SK-N-SH (cell line): ENCODE results near the gene N4BP2L2. TPM values are rescaled to one million over a fixed set of nuclear protein-coding genes. Genes with fewer than 3 reads are reported as not detected.

Source experiments
- CTCF ChIA-PET: fragments of 300-600, 350-600 bp; formaldehyde crosslinking; extraction: SDS; loops from one replicate; lab custom pipeline; 2021; lab: Yijun Ruan, JAX
- POLR2A ChIA-PET: fragments of 350-600 bp; sonication (Branson Sonifier 250); formaldehyde crosslinking; extraction: SDS; loops from one replicate; lab custom pipeline; 2020; ENCODE audit warnings: antibody characterized with exemption, inconsistent platforms; lab: Yijun Ruan, JAX
- DNase-seq: peaks from one replicate; pipeline ENCODE4 v3.0.0; 2012
- H2AFZ ChIP-seq: fragments of 200-600 bp; sonication (generic); 2 replicates; pipeline ENCODE4 v1.8.1; 2016; ENCODE audit warnings: antibody characterized with exemption, mild to moderate bottlenecking, low read depth
- H3F3A ChIP-seq: fragments of 200-600 bp; sonication (generic); replicated peaks from 2 replicates; pipeline ENCODE3; 2016; ENCODE audit warnings: antibody characterized with exemption, mild to moderate bottlenecking; ENCODE audit not compliant: insufficient read depth
- H3K27ac ChIP-seq, 2 experiments: fragments of 200-500 bp in 1 of 2; fragments of 200-600 bp in 1 of 2; sonication (Bioruptor generic) in 1 of 2; sonication (generic), shearing (Covaris generic) in 1 of 2; 2 replicates each; pipeline versions ENCODE4 v1.5.1 to v1.6.1; 2014 to 2016; ENCODE audit warnings: low read depth in 2 of 2, inconsistent platforms in 1 of 2, low read length in 1 of 2, mild to moderate bottlenecking in 1 of 2, mixed read lengths in 1 of 2
- H3K27me3 ChIP-seq: fragments of 200-600 bp; sonication (generic), shearing (Covaris generic); 2 replicates; pipeline ENCODE4 v1.6.1; 2016; ENCODE audit warnings: mixed run types; ENCODE audit not compliant: insufficient read depth
- H3K36me3 ChIP-seq, 2 experiments: fragments of 200-500 bp in 1 of 2; fragments of 200-600 bp in 1 of 2; sonication (Bioruptor generic) in 1 of 2; sonication (generic) in 1 of 2; replicated peaks in 1 of 2; 2 replicates each; pipeline versions ENCODE3 to v1.5.1; 2014 to 2016; ENCODE audit warnings: low read length in 1 of 2, mild to moderate bottlenecking in 1 of 2; ENCODE audit not compliant: insufficient read depth in 2 of 2, control insufficient read depth in 1 of 2
- H3K4me1 ChIP-seq, 2 experiments: fragments of 200-500 bp in 1 of 2; fragments of 200-600 bp in 1 of 2; sonication (Bioruptor generic) in 1 of 2; sonication (generic), shearing (Covaris generic) in 1 of 2; 2 replicates each; pipeline versions ENCODE4 v1.5.1 to v1.6.1; 2014 to 2016; ENCODE audit warnings: low read depth in 1 of 2, low read length in 1 of 2, mixed run types in 1 of 2; ENCODE audit not compliant: insufficient read depth in 2 of 2, control insufficient read depth in 1 of 2
- H3K4me2 ChIP-seq: fragments of 200-600 bp; sonication (generic), shearing (Covaris generic); 2 replicates; pipeline ENCODE4 v1.6.1; 2017; ENCODE audit warnings: mixed run types
- H3K4me3 ChIP-seq, 2 experiments: fragments of 200-500 bp in 1 of 2; fragments of 200-600 bp in 1 of 2; sonication (Bioruptor generic) in 1 of 2; sonication (generic), shearing (Covaris generic) in 1 of 2; 2 replicates each; pipeline versions ENCODE4 v1.5.1 to v1.8.1; 2014 to 2016; ENCODE audit warnings: low read depth in 2 of 2, inconsistent platforms in 1 of 2, low read length in 1 of 2, mild to moderate bottlenecking in 1 of 2, mixed read lengths in 1 of 2, moderate library complexity in 1 of 2
- H3K79me2 ChIP-seq: fragments of 200-600 bp; sonication (generic); 2 replicates; pipeline ENCODE4 v1.8.1; 2017; ENCODE audit warnings: mild to moderate bottlenecking; ENCODE audit not compliant: insufficient read depth
- H3K9ac ChIP-seq: fragments of 200-600 bp; sonication (generic); 2 replicates; pipeline ENCODE4 v1.6.1; 2017; ENCODE audit warnings: mixed run types
- H3K9me2 ChIP-seq: fragments of 200-600 bp; sonication (generic); 2 replicates; pipeline ENCODE4 v1.6.1; 2017; ENCODE audit warnings: mixed run types
- H3K9me3 ChIP-seq: fragments of 200-600 bp; sonication (generic); 2 replicates; pipeline ENCODE4 v1.6.1; 2017; ENCODE audit warnings: mixed run types, mild to moderate bottlenecking, moderate library complexity
- H4K20me1 ChIP-seq: fragments of 200-600 bp; sonication (generic); 2 replicates; pipeline ENCODE4 v1.6.1; 2017; ENCODE audit warnings: mild to moderate bottlenecking, mixed run types; ENCODE audit not compliant: insufficient read depth
- CHD2 ChIP-seq: fragments of 150-350 bp; IDR thresholded peaks from 2 replicates; pipeline ENCODE4 v1.6.1; 2018; ENCODE audit warnings: low read length; ENCODE audit not compliant: partially characterized antibody
- CTCF ChIP-seq: fragments of 200-600 bp; sonication (generic); IDR thresholded peaks from 2 replicates; pipeline ENCODE4 v1.6.1; 2017; ENCODE audit warnings: antibody characterized with exemption, mild to moderate bottlenecking, moderate library complexity
- ELF1 ChIP-seq: IDR thresholded peaks from 2 replicates; pipeline ENCODE4 v1.4.0; 2012
- EZH2phosphoT487 ChIP-seq: fragments of 200-600 bp; sonication (generic); IDR thresholded peaks from 2 replicates; pipeline ENCODE4 v1.6.1; 2017; ENCODE audit warnings: low read depth, mixed run types, mild to moderate bottlenecking, antibody characterized with exemption, moderate library complexity, borderline replicate concordance
- FOXM1 ChIP-seq: IDR thresholded peaks from 2 replicates; pipeline ENCODE4 v1.4.0; 2012; ENCODE audit warnings: low read depth, mild to moderate bottlenecking
- IRF3 ChIP-seq: fragments of 150-350 bp; IDR thresholded peaks from 2 replicates; pipeline ENCODE4 v1.6.1; 2016; ENCODE audit warnings: mild to moderate bottlenecking, low read depth, low read length
- JUND ChIP-seq: IDR thresholded peaks from 2 replicates; pipeline ENCODE4 v1.4.0; 2012
- MAX ChIP-seq: IDR thresholded peaks from 2 replicates; pipeline ENCODE4 v1.4.0; 2012; ENCODE audit warnings: low read depth
- MEF2A ChIP-seq: IDR thresholded peaks from 2 replicates; pipeline ENCODE4 v1.4.0; 2012; ENCODE audit warnings: low read depth, borderline replicate concordance
- MXI1 ChIP-seq: IDR thresholded peaks from 2 replicates; pipeline ENCODE4 v1.6.1; 2012; ENCODE audit warnings: mild to moderate bottlenecking, low read depth, low read length, improper control_type of control experiment
- RAD21 ChIP-seq: IDR thresholded peaks from 2 replicates; pipeline ENCODE4 v1.6.1; 2012; ENCODE audit warnings: mild to moderate bottlenecking, low read length
- RFX5 ChIP-seq: IDR thresholded peaks from 2 replicates; pipeline ENCODE4 v1.6.1; 2012; ENCODE audit warnings: mild to moderate bottlenecking, improper control_type of control experiment, low read length
- RXRA ChIP-seq: IDR thresholded peaks from 2 replicates; pipeline ENCODE4 v1.4.0; 2012; ENCODE audit warnings: low read depth, mild to moderate bottlenecking, borderline replicate concordance
- SMC3 ChIP-seq: IDR thresholded peaks from 2 replicates; pipeline ENCODE4 v1.6.1; 2012; ENCODE audit warnings: low read depth, low read length, improper control_type of control experiment
- TAF1 ChIP-seq: IDR thresholded peaks from 2 replicates; pipeline ENCODE4 v1.6.1; 2012; ENCODE audit warnings: low read depth, mild to moderate bottlenecking, low read length, moderate library complexity, borderline replicate concordance
- TCF12 ChIP-seq: IDR thresholded peaks from 2 replicates; pipeline ENCODE4 v1.4.0; 2012
- YY1 ChIP-seq: IDR thresholded peaks from 2 replicates; pipeline ENCODE4 v1.4.0; 2012; ENCODE audit warnings: low read depth, mild to moderate bottlenecking
- WGBS: methylation state at CpG from one replicate; pipeline ENCODE4 v1.1.6; 2017; ENCODE audit warnings: low lambda C conversion rate; 5-methylcytosine and 5-hydroxymethylcytosine counted together
- polyA plus RNA-seq, 3 experiments: library from polyadenylated mRNA; depleted of rRNA; stranded (reverse); fragments of >200 nt; gene quantifications; 2 replicates each; pipeline ENCODE4 v1.2.3, GENCODE V29; 2012
- TF ChIP-seq, protein P1 (sequence below): IDR thresholded peaks from 2 replicates; pipeline ENCODE4 v1.4.0; 2012; ENCODE audit warnings: low read depth, borderline replicate concordance

The N4BP2L2 gene
- polyA plus RNA-seq, 1 of the 3 experiments (the other 2 are of a cell fraction) = 16.0 TPM

DNA sequence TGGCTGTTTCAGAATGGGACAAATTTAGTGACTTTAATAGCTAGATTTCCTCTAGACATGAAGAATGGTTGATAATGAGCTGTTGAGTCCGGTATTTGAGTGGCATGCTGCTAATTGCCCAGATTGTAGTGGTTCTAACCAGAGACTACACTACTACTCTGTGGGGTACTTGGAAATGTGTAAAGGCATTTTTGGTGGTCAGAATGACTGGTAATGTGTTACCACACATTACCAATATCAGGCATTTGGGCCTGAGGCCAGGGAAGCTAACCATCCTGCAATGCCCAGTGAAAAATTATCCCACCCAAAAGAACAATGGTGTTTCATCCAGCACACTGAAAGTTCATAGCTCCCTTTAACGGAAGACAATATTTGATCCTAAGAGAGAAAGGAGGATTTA lies 93.1 kb downstream of the N4BP2L2 start:
- Histone ChIP-seq H3K9me2 (no peaks in the 10 kb centered on the region), H3K4me2 (no peak overlapping the region), H4K20me1 (no peaks in the 10 kb centered on the region), H3K79me2 (no peaks in the 10 kb centered on the region), H3K27me3 (no peaks in the 10 kb centered on the region), H3K9me3 (no peaks in the 10 kb centered on the region), H3K4me1 (no peaks in the 10 kb centered on the region), H3F3A (no peaks in the 10 kb centered on the region), H3K36me3 (no peaks in the 10 kb centered on the region), H2AFZ (no peak overlapping the region), H3K4me3 (no peak overlapping the region), H3K27ac (no peak overlapping the region), H3K9ac (no peak overlapping the region)
- ChIA-PET POLR2A (no interaction called here), CTCF (no interaction called here)
- no peak for DNase-seq
- WGBS = 94% methylated on average over 2 of the region's 2 CpGs
- TF ChIP-seq RXRA (no peak), EZH2phosphoT487 (no peak), ELF1 (no peak), CHD2 (no peak), YY1 (no peak), FOXM1 (no peak), RFX5 (no peak), TCF12 (no peak), MAX (no peak), SMC3 (no peak), MXI1 (no peak), JUND (no peak), IRF3 (no peak), MEF2A (no peak)
- TF ChIP-seq, protein P1, sequence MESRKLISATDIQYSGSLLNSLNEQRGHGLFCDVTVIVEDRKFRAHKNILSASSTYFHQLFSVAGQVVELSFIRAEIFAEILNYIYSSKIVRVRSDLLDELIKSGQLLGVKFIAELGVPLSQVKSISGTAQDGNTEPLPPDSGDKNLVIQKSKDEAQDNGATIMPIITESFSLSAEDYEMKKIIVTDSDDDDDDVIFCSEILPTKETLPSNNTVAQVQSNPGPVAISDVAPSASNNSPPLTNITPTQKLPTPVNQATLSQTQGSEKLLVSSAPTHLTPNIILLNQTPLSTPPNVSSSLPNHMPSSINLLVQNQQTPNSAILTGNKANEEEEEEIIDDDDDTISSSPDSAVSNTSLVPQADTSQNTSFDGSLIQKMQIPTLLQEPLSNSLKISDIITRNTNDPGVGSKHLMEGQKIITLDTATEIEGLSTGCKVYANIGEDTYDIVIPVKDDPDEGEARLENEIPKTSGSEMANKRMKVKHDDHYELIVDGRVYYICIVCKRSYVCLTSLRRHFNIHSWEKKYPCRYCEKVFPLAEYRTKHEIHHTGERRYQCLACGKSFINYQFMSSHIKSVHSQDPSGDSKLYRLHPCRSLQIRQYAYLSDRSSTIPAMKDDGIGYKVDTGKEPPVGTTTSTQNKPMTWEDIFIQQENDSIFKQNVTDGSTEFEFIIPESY = no peak

DNA sequence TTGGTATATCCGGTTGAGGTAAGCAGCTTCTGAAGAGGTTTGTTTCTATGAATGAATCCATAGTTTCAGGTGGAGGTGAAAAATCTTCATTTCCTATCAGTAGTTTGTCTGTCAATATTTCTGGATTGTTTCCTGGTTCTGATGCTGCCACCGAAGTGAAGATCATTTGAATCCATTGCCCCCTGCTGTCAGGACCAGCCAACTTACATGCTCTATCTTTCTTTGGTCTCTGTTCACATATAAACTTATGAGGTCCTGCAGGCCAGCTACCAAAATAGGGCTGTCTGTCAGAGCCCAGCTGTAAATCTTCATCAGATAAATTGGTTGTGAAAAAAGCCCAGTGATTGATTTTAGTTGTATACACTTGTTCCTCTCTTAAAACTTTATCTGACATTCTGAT lies 95.5 kb downstream of the N4BP2L2 start:
- ChIA-PET CTCF (interaction anchor here (0.7 to 1.8 kb wide), 6 partner anchors 9 to 533 kb away, joined by 3 to 5 read pairs (median 4); partner anchors contain the start of gene N4BP2L1), POLR2A (no interaction called here)
- Histone ChIP-seq H3K4me2 (no peak overlapping the region), H4K20me1 (no peaks in the 10 kb centered on the region), H3K4me3 (no peak overlapping the region), H3K27me3 (no peaks in the 10 kb centered on the region), H3K4me1 (no peaks in the 10 kb centered on the region), H2AFZ (no peak overlapping the region), H3F3A (no peaks in the 10 kb centered on the region), H3K79me2 (no peaks in the 10 kb centered on the region), H3K36me3 (no peaks in the 10 kb centered on the region)
- 76% methylated on average over 2 of the region's 2 CpGs for WGBS
- peak; percentile 38 for DNase-seq
- TF ChIP-seq CTCF = peak; percentile 43
- TF ChIP-seq RAD21 = peak; percentile 60
- no peak for TF ChIP-seq TAF1
- peak; percentile 30; the same call in 1 of the 2 replicates for TF ChIP-seq SMC3
- TF ChIP-seq, all 33 proteins: peak for 3
- no peak overlapping the region for H3K9ac ChIP-seq
- H3K9me2 ChIP-seq = no peaks in the 10 kb centered on the region
- H3K9me3 ChIP-seq = no peaks in the 10 kb centered on the region
- no peak overlapping the region for H3K27ac ChIP-seq
